ENCODE results near the gene CPAMD8.

Gene CPAMD8

GRCh38 chr19:17026706-17027534 lies at the start of gene CPAMD8:
CPAMD8 (minus strand) TSS chr19:17026810; CDS start chr19:17026642, 168 bp downstream.
- no peak for DNase-seq (ENCODE audit: low spot score)

- DNase-seq (ENCODE audit: low spot score) = no peak
Observed at GRCh38 chr19:17075864-17076542, 49.4 kb upstream of the CPAMD8 start.

- peak; percentile 99 for DNase-seq (ENCODE audit: low spot score)
Observed at GRCh38 chr19:17075035-17075863, 48.6 kb upstream of the CPAMD8 start, which contains the start of the genes HAUS8 and MYO9B. HAUS8 (minus strand) TSS chr19:17075452; CDS start chr19:17075422, 30 bp downstream. MYO9B (plus strand) TSS chr19:17075777; CDS start chr19:17101718, 25,941 bp downstream.

DNA sequence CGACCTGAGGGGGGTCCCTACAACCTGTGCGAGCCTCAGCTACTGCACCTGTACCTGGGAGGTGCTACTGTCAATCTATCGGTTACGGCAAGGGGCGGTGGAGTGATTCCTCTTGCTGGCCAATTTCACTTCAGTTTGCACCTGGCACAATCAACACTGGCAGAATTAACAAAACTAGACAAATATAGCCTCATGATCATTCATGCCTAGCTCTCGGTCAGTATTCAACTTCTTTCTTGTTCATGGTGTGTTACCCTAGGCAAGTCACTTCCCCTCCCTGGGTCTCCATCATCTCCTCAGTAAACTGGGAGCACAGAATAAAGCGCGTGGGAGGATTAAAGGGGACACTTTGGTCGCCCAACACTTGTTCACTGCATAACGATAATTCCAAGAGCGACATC lies 48.0 kb upstream of the CPAMD8 start:
- no peak for DNase-seq (ENCODE audit: low spot score)

GRCh38 chr19:17073869-17074633 lies 47.4 kb upstream of the CPAMD8 start:
- DNase-seq (ENCODE audit: low spot score) = no peak

- DNase-seq (ENCODE audit: low spot score) = no peak
Observed at GRCh38 chr19:17070912-17071311, 44.3 kb upstream of the CPAMD8 start.

- no peak for DNase-seq (ENCODE audit: low spot score)
Observed at GRCh38 chr19:17070421-17070820, 43.8 kb upstream of the CPAMD8 start.

GRCh38 chr19:17069193-17069592 lies 42.6 kb upstream of the CPAMD8 start:
- no peak for DNase-seq (ENCODE audit: low spot score)

GRCh38 chr19:17063428-17063827 lies 36.8 kb upstream of the CPAMD8 start:
- no peak for DNase-seq (ENCODE audit: low spot score)

DNA sequence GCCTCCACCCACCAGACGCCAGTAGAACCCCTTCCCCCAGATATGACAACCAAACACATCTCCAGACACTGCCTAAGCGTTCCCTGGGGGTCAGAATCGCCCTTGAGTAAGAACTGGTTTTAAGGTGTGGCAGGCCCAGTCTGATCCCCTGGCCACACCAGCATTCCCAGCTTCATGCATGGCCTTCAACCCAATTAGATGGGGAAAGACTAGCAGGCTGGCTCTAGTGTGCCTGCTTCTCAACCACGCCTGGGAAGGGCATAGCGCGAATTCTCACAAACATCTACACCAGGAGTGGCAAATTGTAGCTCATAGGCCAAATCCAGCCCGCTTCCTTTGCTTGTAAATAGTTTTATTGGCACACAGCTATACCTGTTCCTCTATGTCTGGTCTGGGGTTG lies 35.1 kb upstream of the CPAMD8 start:
- no peak for DNase-seq (ENCODE audit: low spot score)

GRCh38 chr19:17061205-17061604 lies 34.6 kb upstream of the CPAMD8 start:
- DNase-seq (ENCODE audit: low spot score) = no peak

DNA sequence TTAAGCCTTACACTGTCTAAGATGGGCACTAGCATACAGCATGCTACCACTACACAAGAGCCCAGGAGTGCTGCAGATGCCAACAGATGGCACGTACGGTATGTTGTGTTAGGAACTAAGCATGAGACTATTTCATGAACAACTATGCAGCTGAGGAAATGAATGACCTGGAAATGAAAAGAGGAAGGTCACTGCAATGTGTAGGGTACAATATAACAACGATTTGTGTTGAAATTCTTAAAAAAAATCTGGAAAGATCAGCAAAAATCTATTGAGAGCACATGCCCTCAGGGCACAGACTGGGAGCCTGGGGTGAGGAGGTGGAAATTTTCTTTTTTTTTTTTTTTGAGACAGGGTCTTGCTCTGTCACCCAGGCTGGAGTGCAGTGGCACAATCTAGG lies 34.2 kb upstream of the CPAMD8 start:
- DNase-seq (ENCODE audit: low spot score) = no peak

- no peak for DNase-seq (ENCODE audit: low spot score)
Observed at GRCh38 chr19:17058236-17058635, 31.6 kb upstream of the CPAMD8 start.

GRCh38 chr19:17055636-17056035 lies 29.0 kb upstream of the CPAMD8 start:
- DNase-seq (ENCODE audit: low spot score) = no peak

GRCh38 chr19:17054746-17055145 lies 28.1 kb upstream of the CPAMD8 start:
- DNase-seq (ENCODE audit: low spot score) = no peak

DNA sequence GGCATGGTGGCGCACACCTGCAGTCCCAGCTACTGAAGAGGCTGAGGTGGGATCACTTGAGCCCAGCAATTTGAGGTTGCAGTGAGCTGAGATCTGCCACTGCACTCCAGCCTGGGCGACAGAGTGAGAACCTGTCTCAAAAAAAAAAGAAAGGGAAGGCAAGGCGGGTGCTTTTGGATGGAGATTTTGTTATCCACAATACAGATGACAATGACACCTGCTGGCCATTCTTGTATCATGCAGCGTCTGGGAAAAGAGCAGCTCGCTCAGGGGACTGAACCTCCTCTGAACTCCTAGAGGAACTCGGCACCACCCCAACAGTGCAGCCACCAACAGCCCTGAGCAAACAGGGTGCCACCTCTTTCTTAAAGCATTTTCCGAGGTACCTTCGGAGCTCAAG lies 25.8 kb upstream of the CPAMD8 start:
- DNase-seq (ENCODE audit: low spot score) = peak; percentile 74

DNA sequence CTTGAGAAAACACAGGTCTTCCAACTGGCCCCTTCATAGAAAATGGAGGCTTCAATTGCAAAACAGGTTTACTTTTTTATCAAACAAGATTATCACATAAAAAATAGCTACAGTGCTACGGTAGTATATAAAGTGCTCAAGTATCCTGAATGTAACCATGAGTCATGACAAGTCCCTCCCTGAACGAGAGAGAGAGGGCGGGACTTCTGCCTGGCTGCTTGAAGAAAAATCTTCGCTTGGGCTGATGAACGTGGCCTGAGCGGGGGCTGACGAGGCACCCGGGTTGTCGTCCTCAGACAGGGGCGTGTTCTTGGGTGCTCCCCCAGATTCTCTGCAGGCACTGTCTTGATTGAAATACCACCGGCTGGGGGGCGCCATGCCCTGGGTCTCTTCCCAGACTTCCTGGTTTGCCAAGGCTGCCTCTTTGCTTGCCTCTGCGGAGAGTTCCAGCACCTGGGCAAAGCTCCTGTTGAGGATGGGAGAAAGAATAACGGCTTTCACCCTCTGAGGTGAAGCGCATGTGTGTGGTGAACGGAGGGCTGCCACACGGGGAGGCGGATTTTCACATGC lies 23.2 kb upstream of the CPAMD8 start:
- no peak for DNase-seq (ENCODE audit: low spot score)

DNA sequence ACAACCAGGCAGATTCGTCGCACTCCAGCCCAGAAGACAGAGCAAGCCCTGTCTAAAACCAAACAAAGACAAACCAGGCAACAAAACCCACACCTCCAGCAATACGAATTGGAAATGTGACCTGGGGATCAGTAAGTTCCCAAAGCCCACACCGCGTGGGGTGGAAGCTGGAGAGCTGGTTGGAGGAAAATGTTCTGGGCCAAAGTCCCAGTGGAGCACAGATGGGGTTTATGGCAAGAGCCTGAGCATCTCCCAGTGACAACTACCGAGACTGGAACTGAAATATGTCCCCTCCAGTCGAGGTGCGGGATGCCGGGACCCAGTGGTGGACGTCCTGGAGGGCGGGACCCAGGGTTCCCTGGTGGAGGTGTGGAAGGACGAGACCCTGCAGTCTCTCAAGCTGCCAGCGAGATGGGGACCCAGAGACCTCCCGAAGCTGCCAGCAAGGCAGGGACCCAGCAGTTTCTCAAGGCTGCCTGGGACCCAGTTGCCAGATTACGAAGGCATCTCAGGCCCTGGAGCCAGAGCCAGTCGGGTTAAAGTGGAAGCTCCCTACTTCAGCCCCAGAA lies 22.4 kb upstream of the CPAMD8 start:
- no peak for DNase-seq (ENCODE audit: low spot score)

DNA sequence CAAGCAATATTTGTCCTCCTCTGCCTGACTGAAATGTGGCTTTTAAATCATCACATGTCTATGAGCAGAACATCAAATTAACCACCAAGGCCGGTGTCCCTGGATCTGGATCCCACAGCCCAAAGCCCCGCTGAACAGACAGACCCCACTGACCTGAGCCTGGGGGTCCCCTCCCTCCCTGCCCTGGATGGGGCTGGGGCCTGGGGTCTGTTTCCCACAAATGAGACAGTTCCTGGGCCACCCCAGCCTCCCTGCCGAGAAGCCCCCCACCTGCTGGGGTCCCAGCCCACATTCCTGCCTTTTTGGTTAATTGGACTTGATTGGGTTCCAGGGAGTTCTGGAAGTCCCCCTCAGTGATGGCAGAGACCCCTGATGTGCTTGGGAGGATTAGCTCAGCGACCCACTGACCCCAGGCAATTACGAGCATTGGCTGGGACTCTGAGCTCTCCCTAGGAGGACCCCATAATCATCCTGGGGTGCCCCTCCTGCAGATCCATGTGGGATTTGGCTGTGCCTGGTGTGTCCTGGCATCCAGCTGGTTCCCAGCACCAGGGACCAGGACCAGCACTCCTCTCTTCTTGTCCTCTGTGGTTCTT lies 19.4 kb upstream of the CPAMD8 start:
- no peak for DNase-seq (ENCODE audit: low spot score)

GRCh38 chr19:17043744-17044143 lies 17.1 kb upstream of the CPAMD8 start:
- DNase-seq (ENCODE audit: low spot score) = no peak

DNA sequence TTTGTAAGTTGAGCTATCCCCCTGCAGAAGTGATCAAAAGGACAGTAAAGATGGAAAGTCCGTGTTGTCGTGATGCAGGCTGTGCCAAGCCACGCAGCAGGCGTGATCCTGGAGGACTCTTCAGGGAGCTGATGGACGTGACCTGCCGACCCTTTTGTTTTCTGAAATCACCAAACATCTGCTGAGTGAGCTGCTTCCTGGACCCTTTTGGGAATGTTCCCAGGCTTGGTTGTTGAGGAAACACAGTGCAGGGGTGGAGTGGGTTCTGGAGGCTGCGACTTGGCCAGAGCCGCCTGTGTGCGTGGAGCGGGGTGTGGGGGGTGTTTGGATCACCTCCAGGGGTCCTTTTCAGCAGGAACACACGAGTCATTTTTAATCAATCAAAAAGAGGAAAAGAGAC lies 15.4 kb upstream of the CPAMD8 start:
- no peak for DNase-seq (ENCODE audit: low spot score)
